Activated CD8-positive, alpha-beta memory T cell treated with anti-CD3 and anti-CD28 coated beads for 24 hours (primary cell): ENCODE measurements around the gene CCL24.
"Not testable (repeated sequence)": the region's sequence is repeated elsewhere in the genome, so short reads cannot be mapped to it uniquely, and the experiment has no call there.

Experiments used
- DNase-seq: peaks from one replicate; pipeline ENCODE4 v3.0.0-alpha.2; 2020

The CCL24 gene, protein sequence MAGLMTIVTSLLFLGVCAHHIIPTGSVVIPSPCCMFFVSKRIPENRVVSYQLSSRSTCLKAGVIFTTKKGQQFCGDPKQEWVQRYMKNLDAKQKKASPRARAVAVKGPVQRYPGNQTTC

DNA sequence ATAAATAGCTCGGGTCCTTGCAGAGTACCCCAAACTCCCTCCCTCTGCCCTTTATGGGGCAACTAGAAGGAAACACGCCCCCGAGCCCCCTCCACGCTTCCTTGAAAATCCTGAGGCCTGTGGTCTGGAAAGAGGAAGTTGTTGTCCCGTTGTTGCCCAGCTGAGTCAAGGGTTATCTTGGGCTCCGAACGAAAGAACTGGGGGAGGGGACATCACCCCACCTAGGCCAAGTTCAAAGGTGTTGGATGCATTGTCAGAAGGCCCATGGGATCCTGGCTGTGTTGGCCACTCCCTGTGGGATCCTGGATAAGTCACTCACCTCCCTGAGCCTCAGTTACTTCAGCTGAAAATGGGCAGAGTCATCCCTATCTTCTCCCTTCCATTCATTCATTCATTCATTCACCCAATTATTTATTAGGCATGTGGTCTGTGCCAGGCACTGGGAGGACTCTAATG is at the start of gene CCL24:
Gene CCL24, minus strand, starts transcription at position 26 of the 456 bp plus-strand sequence. CDS start 91 bp downstream, outside the sequence.
- DNase-seq: no peak

DNA sequence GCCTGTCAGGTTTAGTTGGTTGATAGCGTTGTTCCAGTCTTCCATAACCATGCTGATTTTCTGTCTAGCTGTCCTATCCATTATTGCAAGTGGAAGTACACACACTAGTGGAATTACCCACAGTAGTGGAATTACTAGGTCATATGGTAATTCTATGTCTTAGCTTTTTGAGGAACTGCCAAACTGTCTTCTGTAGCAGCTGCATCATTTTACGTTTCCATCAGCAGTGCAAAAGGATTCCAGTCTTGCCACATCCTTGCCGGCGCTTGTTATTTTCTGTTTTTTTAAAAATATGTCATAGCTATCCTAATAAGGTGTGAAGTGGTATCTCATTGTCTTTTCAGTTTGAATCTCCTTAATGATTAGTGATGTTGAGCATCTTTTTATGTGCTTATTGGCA is 48.0 kb upstream of the CCL24 start:
- DNase-seq: no peak

DNA sequence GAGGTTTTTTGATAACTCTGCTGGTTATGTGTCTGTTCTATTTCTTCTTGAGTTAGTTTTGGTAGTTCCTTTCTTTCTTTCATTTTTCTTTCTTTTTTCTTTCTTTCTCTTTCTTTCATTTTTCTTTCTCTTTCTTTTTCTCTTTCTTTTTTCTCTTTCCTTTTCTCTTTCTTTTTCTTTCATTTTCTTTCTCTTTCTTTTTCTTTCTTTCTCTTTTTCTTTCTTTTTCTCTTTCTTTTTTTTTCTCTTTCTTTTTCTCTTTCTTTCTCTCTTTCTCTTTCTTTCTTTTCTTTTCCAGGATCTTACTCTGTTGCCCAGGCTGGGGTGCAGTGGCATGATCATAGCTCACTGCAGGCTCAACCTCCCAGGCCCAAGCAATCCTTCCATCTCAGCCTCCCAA is 44.8 kb upstream of the CCL24 start:
- DNase-seq: no peak

DNA sequence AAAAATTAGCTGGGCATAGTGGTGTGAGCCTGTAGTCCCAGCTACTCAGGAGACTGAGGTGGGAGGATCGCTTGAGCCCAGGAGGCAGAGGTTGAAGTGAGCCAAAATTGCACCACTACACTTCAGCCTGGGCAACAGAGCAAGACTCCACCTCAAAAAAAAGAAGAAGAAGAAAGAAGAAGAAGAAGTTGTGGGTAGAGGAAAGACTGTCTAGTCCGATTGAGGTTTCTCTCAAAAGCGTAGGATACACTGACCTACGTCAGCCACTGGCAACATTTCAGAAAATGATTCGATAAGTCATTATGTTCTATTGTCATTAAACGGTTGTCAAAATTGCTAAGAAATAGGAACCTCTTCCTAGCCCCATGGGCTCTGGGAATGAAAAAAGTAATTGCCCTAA is 42.9 kb upstream of the CCL24 start:
- DNase-seq: no peak

DNA sequence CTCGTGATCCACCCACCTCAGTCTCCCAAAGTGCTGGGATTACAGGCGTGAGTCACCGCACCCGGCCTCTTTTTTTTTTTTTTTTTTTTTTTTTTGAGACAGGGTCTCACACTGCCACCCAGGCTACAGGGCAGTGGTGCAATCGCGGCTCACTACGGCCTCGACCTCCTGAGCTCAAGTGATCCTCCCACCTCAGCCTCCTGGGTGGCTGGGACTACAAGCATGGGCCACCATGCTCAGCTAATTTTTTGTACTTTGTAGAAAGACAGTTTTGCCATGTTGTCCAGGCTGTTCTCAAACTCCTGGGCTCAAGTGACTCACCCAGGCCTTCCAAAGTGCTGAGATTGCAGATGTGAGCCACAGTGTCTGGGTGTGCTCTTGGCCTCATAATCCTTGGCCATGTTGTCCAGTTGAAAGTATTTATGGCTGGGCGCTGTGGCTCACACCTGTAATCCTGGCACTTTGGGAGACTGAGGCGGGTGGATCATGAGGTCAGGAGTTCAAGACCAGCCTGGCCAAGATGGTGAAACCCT is 41.3 kb upstream of the CCL24 start:
- not testable (repeated sequence) for DNase-seq

DNA sequence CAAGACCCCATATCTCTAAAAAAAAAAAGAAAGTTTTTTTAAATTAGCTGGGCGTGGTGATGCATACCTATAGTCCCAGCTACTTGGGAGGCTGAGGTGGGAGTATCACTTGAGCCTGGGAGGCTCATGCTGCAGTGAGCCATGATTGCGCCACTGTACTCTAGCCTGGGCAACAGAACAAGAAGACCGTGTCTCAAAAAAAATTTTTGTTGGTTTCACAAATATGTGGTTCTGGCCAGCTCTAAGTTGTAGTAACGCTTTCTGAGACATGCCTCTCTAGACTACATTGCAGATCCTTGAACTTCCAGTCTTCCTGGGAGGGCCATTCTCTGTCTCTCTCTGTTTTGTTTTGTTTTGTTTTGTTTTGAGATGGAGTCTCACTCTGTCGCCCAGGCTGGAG is 40.6 kb upstream of the CCL24 start:
- no peak for DNase-seq

DNA sequence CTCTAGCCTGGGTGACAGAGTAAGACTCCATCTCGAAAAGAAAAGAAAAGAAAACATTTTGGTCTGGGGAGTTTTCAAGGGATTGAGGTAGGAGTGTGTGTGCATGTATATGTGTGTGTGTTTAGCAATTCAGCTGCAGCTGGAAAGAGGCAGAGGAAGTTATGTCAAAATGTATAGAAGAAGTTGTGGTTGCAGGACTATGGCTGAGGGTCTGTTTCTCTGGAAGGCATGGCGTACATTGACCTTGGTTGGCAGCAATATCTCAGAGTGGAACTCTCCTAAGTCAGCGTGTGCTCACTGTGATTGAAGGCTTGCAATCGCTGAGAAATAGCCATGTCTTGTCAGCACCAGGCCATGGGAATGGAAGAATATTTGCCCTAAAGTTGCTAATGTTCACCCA is 36.6 kb upstream of the CCL24 start:
- no peak for DNase-seq

DNA sequence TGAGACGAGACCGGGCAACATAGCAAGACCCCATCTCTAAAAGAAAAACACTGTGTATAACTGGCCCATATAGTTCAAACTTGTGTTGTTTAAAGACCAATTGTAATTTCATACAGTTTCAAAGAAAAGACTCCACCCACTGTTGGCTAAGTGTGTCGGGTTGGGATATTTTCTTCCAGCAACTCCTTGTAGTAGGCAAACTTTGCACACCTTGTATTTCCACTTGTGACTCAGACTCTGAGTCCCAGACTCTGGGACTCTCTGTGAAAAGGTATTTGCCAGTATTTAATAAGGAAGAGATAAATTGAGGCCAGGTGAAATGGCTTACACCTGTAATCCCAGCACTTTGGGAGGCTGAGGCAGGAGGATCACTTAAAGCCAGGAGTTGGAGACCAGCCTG is 36.0 kb upstream of the CCL24 start:
- DNase-seq: no peak

DNA sequence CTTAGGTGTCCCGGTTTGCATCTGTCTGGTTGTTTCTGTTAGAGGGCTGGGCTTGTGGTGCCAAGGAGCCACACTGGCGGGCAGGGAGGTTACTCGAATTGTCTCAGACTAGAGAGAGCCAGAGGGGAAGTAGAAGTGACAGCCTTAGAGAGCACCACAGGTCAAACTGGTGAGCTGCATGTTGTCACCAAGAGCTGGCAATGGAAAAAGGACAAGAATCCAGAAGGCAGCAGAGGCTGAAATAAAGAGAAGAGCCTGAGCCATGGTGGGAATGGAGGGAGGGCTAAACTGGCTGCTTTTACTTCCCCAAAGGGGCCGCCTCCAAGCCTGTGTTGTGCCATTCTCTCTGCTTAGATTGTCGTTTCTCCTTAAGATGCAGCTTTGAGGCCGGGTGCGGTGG is 34.1 kb upstream of the CCL24 start:
- no peak for DNase-seq

DNA sequence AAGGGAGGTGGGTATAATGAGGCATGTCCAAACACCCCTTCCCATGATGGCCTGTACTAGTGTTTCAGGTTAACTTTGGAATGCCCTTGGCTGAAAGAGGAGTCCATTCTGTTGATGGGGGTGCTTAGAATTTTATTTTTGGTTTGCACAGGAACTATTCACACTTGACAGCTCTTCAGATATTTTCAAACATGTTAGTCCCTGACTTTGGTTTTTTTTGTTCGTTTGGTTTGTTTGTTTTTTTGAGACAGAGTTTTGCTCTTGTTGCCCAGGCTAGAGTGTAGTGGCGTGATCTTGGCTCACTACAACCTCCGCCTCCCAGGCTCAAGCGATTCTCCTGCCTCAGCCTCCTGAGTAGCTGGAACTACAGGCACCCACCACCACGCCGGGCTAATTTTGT is 31.5 kb upstream of the CCL24 start:
- DNase-seq: not testable (repeated sequence)

DNA sequence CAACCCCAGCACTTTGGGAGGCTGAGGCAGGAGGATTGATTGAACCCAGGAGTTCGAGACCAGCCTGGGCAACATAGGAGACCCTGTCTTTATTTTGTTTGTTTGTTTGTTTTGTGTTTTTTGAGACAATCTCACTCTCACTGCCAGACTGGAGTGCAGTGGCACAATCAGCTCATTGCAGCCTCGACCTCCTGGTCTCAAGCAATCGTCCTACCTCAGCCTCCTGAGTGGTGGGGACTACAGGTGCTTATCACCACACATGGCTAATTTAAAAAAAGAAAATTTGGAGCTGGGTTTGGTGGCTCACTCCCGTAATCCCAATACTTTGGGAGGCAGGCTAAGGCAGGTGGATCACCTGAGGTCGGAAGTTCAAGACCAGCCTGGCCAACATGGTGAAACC is 30.6 kb upstream of the CCL24 start:
- DNase-seq: no peak

DNA sequence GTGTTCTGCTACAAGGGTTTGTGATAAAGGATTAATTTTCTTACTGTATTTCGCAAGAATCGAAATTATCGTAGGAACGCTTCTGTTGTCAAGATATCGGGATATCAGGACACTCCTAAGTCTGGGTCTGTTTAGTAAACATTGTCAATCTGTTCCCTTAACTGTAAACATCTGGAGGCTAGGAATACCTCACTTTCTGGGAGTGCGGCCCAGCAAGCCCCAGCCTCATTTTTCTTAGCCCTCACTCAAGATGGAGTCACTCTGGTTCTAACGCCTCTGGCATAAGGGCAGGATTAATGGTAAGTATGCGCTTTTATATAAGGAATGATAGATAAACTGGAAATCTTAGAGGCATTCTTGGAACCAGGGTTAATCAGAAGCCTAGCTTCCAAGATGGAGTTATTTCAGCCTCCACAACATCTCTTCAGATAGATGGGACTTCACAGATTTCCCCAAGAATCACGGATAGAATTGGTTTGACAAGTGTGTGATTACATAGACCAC is 30.1 kb upstream of the CCL24 start:
- no peak for DNase-seq

DNA sequence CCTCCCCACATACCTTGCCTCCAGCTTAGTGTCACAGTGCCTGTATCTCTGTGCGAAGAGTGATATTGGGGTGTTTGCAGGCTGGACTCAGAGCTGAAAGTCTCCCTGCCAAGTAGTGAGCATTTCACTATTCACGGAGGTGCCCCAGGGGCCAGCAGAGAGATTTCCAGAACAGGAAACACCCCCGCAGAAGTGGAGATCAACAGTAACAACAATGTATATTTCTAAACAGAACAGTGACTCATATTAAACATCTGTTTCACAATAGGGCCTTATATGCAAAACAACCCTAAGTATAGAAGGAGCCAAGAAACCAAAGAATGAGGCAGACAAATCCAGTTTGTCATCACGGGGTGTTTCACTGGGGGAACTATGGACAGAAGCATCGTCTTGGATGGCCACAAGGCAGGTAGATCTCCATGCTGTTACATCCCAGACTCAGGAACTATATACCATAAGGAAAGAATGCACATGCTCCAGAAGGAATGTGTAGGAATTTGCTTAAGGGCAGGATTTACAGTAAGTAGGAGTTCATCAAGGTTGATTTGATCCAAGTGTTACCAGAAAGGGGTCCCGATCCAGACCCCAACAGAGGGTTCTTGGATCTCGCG is 29.3 kb upstream of the CCL24 start:
- DNase-seq: peak; percentile 59

DNA sequence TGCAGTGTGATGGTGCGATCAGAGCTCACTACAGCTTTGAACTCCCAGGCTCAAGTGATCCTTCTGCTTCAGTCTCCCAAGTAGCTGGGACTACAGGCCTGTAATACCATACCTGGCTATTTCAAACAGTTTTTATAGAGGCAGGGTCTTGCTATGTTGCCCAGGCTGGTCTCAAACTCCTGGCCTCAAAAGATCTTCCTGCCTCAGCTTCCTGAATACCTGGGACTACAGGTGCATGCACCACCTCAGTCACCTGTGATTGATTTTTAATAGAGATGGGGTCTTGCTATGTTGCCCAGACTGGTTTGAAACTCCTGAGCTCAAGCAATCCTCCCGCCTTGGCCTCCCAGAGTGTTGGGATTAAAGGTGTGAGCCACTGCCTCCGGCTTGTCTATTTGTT is 26.4 kb upstream of the CCL24 start:
- no peak for DNase-seq

DNA sequence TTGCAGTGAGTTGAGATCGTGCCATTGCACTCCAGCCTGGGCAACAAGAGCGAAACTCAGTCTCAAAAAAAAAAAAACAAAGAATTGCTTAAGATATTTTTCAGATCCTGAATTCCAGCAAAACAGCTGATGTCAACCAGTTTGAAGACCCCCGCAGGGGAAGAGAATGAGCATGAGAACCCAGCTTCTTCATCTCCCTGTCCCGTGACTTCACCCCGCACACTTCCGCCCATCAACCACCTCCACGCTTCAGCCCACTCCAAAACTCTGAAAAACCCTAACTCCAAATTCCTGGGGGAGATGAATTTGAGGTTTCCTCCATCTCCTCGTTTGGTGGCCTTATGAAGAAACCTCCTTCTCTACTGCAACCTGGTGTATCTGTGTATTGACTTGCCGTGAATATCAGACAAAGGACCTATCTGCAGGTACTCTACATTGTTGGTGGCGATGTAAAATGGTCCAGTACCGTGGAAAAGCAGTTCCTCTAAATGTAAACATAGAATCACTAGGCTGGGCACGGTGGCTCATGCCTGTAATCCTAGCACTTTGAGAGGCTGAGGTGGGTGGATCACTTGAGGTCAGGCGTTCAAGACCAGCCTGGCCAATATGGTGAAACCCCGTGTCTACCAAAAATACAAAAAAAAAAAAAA is 24.8 kb upstream of the CCL24 start:
- DNase-seq: not testable (repeated sequence)

DNA sequence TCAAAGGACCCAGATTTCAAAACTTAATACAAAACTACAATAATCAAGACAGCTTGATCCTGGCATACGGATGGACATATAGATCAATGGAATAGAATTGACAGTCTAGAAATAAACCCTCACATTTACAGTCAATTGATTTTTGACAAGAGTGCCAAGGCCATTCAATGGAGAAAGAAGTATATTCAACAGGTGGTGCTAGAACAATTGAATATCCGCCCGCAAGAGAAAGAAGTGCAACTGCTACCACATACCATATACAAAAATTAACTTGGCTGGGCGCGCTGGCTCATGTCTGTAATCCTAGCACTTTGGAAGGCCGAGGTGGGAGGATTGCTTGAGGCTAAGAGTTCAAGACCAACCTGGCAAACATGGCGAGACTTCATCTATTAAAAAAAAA is 23.2 kb upstream of the CCL24 start:
- no peak for DNase-seq

DNA sequence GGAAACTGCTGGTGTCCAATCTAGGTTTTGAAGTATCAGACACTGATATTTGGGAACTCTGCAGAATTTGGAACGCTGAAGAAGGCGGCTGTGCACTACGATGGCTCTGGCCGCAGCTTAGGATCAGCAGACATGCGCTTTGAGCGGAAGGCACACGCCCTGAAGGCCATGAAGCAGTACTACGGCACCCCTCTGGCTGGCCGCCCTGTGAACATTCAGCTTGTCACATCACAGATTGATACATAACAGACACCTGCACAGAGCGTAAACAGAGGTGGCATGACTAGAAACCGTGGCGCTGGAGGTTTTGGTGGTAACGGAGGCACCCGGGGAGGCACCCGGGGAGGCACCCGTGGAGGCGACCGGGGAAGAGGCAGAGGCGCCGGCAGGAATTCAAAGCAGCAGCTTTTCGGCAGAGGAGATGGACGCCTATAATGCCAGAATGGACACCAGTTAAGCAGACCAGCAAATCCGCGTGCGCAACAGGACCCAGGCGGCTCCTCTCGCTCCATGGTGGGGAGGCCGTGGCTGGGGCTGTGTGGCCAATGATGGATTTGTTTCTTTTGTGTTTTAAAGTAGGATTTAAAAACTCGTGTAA is 22.2 kb upstream of the CCL24 start:
- DNase-seq: no peak

DNA sequence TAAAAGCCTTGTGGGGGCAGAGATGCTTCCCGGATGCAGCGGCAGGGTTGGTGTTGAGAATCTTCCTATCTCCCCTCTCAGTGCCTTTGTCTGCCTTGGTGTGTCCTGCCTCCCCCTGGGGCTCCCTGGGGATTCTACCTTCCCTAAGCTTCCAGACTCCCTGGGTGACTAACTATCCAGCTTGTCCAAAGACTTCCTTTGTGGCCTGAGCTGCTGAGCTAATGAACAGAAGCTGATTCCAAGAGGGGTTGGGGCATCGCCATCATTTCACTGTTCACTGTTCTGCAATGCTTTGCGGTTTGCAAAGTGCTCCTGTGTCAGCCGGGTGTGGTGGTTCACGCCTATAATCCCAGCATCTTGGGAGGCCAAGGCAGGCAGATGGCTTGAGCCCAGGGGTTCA is 20.1 kb upstream of the CCL24 start:
- DNase-seq: not testable (repeated sequence)

DNA sequence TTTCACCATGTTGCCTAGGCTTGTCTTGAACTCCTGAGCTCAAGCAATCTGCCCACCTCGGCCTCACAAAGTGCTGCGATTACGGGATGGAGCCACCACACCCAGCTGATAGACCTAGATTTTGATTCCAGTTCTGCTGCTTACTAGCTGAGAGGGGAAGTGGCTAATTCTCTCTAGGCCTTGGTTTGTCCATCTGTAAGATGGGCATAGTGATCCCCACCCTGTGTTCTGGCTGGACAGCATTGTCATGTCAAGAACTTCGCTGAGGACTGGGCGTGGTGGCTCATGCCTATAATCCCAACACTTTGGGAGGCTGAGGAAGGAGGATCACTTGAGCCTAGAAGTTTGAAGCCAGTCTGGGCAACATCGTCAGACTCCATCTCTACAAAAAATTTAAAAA is 17.4 kb upstream of the CCL24 start:
- no peak for DNase-seq

DNA sequence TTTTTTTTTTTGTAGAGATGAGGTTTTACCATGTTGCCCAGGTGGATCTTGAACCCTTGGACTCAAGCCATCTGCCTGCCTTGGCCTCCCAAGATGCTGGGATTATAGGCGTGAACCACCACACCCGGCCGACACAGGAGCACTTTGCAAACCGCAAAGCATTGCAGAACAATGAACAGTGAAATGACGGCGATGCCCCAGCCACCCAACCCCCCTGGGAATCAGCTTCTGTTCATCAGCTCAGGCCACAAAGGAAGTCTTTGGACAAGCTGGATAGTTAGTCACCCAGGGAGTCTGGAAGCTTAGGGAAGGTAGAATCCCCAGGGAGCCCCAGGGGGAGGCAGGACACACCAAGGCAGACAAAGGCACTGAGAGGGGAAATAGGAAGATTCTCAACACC is 16.1 kb upstream of the CCL24 start:
- not testable (repeated sequence) for DNase-seq

DNA sequence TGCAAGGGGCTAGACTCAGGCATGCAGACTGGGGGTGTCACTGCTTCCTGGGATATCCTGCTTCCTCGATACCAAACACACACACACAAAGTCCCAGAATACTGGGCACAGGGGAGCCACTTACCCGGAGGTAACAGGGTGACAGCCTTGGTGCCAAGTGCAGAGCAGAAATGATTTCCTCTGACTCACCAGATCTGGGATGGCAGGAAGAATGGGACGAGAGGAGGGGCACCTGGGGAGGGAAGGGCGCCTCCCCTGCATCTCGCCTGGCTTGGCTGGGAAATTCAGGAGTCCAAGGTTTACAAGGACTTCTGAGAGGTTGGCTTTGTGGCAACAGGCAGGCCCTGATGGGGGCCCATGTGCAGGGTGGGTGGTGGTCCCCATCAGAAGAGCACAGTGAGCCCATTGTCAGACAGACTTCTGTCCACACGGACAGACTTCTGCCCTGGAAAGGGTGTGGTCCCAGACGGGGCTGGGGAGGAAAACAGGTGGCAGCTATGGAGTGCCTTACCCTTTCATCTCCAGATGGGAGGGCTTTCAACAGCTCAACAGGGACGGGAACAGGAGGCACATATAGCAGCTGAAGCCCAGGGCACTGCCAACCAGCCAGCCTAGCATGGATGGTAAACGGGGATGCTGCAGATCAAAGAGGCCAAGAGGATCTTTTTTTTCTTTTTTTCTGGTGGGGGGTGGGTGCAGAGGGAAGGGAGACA is 9.7 kb upstream of the CCL24 start:
- no peak for DNase-seq

DNA sequence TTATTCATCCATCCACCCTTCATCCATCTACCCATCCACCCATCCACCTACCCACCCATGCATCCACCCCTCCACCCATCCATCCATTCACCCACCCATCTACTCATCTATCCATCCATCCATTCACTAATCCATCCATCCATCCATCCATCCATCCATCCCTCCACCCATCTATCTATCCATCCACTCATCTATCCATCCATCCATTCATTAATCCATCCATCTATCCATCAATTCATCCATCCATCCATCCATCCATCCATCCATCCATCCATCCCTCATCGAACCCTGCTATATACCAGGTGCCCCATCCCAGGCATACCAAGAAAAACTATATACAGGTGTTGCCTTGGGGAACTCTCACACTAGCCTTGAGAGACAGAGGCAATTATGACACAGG is 7.1 kb upstream of the CCL24 start:
- DNase-seq: no peak

DNA sequence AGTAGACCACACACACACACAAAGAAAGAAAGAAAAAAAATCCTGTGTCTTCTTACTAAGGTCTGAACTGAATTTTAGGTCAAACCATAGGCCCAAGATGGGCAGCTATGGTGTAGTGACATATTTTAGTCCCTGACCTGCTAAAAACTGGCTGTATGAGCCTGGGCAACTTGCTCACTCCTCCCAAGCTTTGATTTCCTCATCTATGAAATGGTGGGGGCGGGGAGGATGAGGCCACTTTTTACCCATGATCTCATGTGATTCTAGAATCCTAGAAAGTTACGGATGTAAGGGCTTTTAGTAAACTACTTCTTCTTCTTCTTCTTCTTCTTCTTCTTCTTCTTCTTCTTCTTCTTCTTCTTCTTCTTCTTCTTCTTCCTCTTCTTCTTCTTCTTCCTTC is 6.1 kb upstream of the CCL24 start:
- DNase-seq: no peak
